ENCODE data around the gene SYT3.

- TF ChIP-seq CTCF (IDR thresholded peaks at IDR 0.05) (no peak), POLR2A (IDR thresholded peaks at IDR 0.05) (no peak)
These were observed 24.5 kb upstream of the SYT3 start for GRCh38 chr19:50664204-50664603.

Data from lower leg skin (tissue), 3 donors.